AG04450 (cell line): ENCODE data around the gene BABAM2. TPM values are rescaled to one million over a fixed set of nuclear protein-coding genes. Genes with fewer than 3 reads are reported as not detected.
"Not testable (repeated sequence)": the region's sequence is repeated elsewhere in the genome, so short reads cannot be mapped to it uniquely, and the experiment has no call there.

Source experiments
- CTCF ChIA-PET: fragments of 300-600, 350-600 bp; formaldehyde crosslinking; extraction: SDS; loops from one replicate; lab custom pipeline; 2022; ENCODE audit warnings: antibody characterized with exemption, inconsistent platforms; lab: Charles Lee
- POLR2A ChIA-PET: fragments of 350-600 bp; formaldehyde crosslinking; extraction: SDS; loops from one replicate; lab custom pipeline; 2021; ENCODE audit warnings: antibody characterized with exemption, inconsistent platforms; lab: Yijun Ruan, JAX
- DNase-seq: peaks from one replicate; pipeline ENCODE4 v3.0.0-alpha.2; 2011; ENCODE audit warnings: low read depth, low spot score
- H3K27ac ChIP-seq: one replicate; pipeline ENCODE4 v1.5.1; 2012; ENCODE audit warnings: low read depth, low read length, control low read depth
- H3K27me3 ChIP-seq: one replicate; pipeline ENCODE4 v1.6.0; 2012; ENCODE audit warnings: low read length; ENCODE audit not compliant: control insufficient read depth, insufficient read depth
- H3K4me3 ChIP-seq: 2 replicates; pipeline ENCODE4 v1.5.1; 2011; ENCODE audit warnings: mild to moderate bottlenecking, low read depth, low read length, control low read depth
- H3K9me3 ChIP-seq: 2 replicates; pipeline ENCODE4 v1.5.1; 2012; ENCODE audit warnings: low read length; ENCODE audit not compliant: control insufficient read depth, insufficient read depth
- CTCF ChIP-seq: IDR thresholded peaks from 2 replicates; pipeline ENCODE4 v1.5.1; 2011; ENCODE audit warnings: low read depth, low read length, control low read depth, inconsistent platforms
- polyA plus RNA-seq: library from polyadenylated mRNA; depleted of rRNA; stranded (reverse); fragments of >200 nt; gene quantifications from 2 replicates; pipeline ENCODE4 v1.2.3, GENCODE V29; 2011

Gene BABAM2
- polyA plus RNA-seq, 1 experiment: 44.5 TPM

- TF ChIP-seq CTCF: no peak
- ChIA-PET POLR2A (interaction anchor here (0.8 kb wide), 1 partner anchor 11 kb away, joined by 3 read pairs; no protein-coding TSS in a partner anchor), CTCF (interaction anchor here (1.2 kb wide), 1 partner anchor 320 kb away, joined by 3 read pairs; no protein-coding TSS in a partner anchor)
- Histone ChIP-seq H3K27me3 (no peaks in the 10 kb centered on the region), H3K4me3 (no peak overlapping the region), H3K27ac (no peak overlapping the region), H3K9me3 (no peaks in the 10 kb centered on the region)
- DNase-seq: peak; percentile 72
These were observed 113.6 kb downstream of the BABAM2 start for GRCh38 chr2:28004086-28004485.

- Histone ChIP-seq H3K4me3 (no peak overlapping the region), H3K27ac (no peak overlapping the region), H3K27me3 (no peaks in the 10 kb centered on the region), H3K9me3 (no peaks in the 10 kb centered on the region)
- ChIA-PET POLR2A (no interaction called here), CTCF (no interaction called here)
- DNase-seq: no peak
- no peak for TF ChIP-seq CTCF
These were observed 119.2 kb downstream of the BABAM2 start for GRCh38 chr2:28009732-28010131.

GRCh38 chr2:28011322-28011737 lies 120.8 kb downstream of the BABAM2 start:
- CTCF ChIA-PET: no interaction called here
- no peak for DNase-seq

GRCh38 chr2:28018474-28018873 lies 127.9 kb downstream of the BABAM2 start:
- CTCF ChIA-PET, H3K27ac ChIP-seq, H3K9me3 ChIP-seq, POLR2A ChIA-PET, DNase-seq, H3K4me3 ChIP-seq, H3K27me3 ChIP-seq: not testable (repeated sequence)

More at GRCh38 chr2:28011322-28011737, 120.8 kb downstream of the BABAM2 start:
- no peaks in the 10 kb centered on the region for H3K27me3 ChIP-seq
- POLR2A ChIA-PET: no interaction called here
- no peak for TF ChIP-seq CTCF
- no peak overlapping the region for H3K27ac ChIP-seq
- no peaks in the 10 kb centered on the region for H3K9me3 ChIP-seq
- H3K4me3 ChIP-seq: no peak overlapping the region

- CTCF ChIA-PET: not testable (repeated sequence)
These were observed 129.0 kb downstream of the BABAM2 start for GRCh38 chr2:28019521-28019920.

GRCh38 chr2:28021898-28022297 lies 131.4 kb downstream of the BABAM2 start:
- Histone ChIP-seq H3K27ac (no peak overlapping the region), H3K4me3 (no peak overlapping the region), H3K27me3 (no peaks in the 10 kb centered on the region), H3K9me3 (no peaks in the 10 kb centered on the region; the same call in 1 of the 2 replicates)
- no peak for TF ChIP-seq CTCF
- ChIA-PET POLR2A (no interaction called here), CTCF (no interaction called here)
- no peak for DNase-seq

More at GRCh38 chr2:28019521-28019920, 129.0 kb downstream of the BABAM2 start:
- POLR2A ChIA-PET, H3K4me3 ChIP-seq, H3K27ac ChIP-seq, H3K27me3 ChIP-seq, H3K9me3 ChIP-seq, DNase-seq: not testable (repeated sequence)
